Measurements from ENCODE around the gene AGAP2. TPM values are rescaled to one million over a fixed set of nuclear protein-coding genes. Genes with fewer than 3 reads are reported as not detected.

The AGAP2 gene
- total and polyA plus RNA-seq, 2 of the 13 experiments (the other 11 are each of a cell fraction or from before 2014, with no cell fraction given), result 0.38 to 0.45 TPM

DNA sequence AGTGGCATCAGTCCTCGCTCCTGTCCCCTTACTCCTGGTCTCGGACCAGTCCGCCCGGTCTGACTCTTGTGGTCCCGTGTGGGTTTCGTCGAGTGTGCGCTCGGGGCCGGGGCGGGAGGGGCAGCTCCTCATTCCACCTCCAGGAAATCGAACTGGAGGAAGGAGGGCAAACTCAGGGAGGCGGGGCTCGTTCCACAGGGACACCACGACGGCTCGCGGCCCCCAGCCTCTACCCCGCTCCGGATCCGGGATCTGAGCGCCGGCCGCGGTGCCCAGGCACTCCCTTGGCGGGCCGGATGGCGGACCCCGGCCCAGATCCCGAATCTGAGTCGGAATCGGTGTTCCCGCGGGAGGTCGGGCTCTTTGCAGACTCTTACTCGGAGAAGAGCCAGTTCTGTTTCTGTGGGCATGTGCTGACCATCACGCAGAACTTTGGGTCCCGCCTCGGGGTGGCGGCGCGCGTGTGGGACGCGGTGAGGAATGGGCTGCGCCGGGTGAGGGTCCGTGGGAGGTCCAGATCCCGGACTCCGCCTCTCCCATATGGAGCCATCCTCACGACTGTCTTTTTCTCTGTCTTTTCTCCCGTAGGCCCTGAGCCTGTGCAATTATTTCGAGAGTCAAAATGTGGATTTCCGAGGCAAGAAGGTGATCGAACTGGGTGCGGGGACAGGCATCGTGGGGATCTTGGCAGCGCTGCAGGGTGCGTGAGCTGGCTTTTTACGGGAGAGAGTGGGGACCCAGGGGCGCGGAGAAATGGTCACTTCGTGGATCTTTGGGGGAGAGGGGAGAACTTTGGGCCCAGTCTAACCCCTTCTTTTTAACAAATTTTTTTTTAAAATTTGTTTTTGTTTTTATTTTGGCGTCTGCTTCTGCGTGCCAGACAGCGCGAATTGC lies 34.1 kb upstream of the AGAP2 start, which contains the start of gene EEF1AKMT3 (continued):
- TF ChIP-seq, protein P1, sequence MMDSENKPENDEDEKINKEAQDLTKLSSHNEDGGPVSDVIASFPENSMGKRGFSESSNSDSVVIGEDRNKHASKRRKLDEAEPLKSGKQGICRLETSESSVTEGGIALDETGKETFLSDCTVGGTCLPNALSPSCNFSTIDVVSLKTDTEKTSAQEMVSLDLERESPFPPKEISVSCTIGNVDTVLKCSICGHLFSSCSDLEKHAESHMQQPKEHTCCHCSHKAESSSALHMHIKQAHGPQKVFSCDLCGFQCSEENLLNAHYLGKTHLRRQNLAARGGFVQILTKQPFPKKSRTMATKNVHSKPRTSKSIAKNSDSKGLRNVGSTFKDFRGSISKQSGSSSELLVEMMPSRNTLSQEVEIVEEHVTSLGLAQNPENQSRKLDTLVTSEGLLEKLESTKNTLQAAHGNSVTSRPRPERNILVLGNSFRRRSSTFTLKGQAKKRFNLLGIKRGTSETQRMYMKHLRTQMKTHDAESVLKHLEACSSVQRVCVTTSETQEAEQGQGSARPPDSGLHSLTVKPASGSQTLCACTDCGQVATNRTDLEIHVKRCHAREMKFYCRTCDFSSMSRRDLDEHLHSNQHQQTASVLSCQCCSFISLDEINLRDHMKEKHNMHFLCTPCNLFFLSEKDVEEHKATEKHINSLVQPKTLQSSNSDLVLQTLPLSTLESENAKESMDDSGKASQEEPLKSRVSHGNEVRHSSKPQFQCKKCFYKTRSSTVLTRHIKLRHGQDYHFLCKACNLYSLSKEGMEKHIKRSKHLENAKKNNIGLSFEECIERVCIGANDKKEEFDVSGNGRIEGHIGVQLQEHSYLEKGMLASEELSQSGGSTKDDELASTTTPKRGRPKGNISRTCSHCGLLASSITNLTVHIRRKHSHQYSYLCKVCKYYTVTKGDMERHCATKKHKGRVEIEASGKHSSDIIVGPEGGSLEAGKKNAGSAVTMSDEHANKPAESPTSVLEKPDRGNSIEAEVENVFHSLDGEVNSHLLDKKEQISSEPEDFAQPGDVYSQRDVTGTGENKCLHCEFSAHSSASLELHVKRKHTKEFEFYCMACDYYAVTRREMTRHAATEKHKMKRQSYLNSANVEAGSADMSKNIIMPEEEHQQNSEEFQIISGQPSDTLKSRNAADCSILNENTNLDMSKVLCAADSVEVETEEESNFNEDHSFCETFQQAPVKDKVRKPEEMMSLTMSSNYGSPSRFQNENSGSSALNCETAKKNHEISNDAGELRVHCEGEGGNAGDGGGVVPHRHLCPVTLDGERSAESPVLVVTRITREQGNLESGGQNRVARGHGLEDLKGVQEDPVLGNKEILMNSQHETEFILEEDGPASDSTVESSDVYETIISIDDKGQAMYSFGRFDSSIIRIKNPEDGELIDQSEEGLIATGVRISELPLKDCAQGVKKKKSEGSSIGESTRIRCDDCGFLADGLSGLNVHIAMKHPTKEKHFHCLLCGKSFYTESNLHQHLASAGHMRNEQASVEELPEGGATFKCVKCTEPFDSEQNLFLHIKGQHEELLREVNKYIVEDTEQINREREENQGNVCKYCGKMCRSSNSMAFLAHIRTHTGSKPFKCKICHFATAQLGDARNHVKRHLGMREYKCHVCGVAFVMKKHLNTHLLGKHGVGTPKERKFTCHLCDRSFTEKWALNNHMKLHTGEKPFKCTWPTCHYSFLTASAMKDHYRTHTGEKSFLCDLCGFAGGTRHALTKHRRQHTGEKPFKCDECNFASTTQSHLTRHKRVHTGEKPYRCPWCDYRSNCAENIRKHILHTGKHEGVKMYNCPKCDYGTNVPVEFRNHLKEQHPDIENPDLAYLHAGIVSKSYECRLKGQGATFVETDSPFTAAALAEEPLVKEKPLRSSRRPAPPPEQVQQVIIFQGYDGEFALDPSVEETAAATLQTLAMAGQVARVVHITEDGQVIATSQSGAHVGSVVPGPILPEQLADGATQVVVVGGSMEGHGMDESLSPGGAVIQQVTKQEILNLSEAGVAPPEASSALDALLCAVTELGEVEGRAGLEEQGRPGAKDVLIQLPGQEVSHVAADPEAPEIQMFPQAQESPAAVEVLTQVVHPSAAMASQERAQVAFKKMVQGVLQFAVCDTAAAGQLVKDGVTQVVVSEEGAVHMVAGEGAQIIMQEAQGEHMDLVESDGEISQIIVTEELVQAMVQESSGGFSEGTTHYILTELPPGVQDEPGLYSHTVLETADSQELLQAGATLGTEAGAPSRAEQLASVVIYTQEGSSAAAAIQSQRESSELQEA (CRISPR knock-in tag; IDR thresholded peaks at IDR 0.05; ENCODE audit: not compliant biosample characterization), result peak; percentile 7
- TF ChIP-seq ZNF446 (CRISPR knock-in tag; IDR thresholded peaks at IDR 0.05), result peak; percentile 76; the same call in 1 of the 2 replicates
- TF ChIP-seq ZKSCAN5 (CRISPR knock-in tag; IDR thresholded peaks at IDR 0.05), result 0 out of 2 replicates have a peak, but pooled peaks have one; percentile 18
- TF ChIP-seq, protein P2, sequence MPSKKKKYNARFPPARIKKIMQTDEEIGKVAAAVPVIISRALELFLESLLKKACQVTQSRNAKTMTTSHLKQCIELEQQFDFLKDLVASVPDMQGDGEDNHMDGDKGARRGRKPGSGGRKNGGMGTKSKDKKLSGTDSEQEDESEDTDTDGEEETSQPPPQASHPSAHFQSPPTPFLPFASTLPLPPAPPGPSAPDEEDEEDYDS (CRISPR knock-in tag; IDR thresholded peaks at IDR 0.05), result 0 out of 2 replicates have a peak, but pooled peaks have one; percentile 4
- no peak; the same call in 1 of the 2 replicates for TF ChIP-seq ZKSCAN8 (CRISPR knock-in tag; IDR thresholded peaks at IDR 0.05; ENCODE audit: borderline replicate concordance)
- TF ChIP-seq ZNF776 (CRISPR knock-in tag; IDR thresholded peaks at IDR 0.05), result 0 out of 2 replicates have a peak, but pooled peaks have one; percentile 45
- TF ChIP-seq GABPB1 (CRISPR knock-in tag; IDR thresholded peaks at IDR 0.05), result peak; percentile 44; the same call in 1 of the 2 replicates
- no peak for TF ChIP-seq IRX3 (CRISPR knock-in tag; IDR thresholded peaks at IDR 0.05; ENCODE audit: borderline replicate concordance, low read depth)
- peak; percentile 61; the same call in 1 of the 2 replicates for TF ChIP-seq SNAI1 (CRISPR knock-in tag; IDR thresholded peaks at IDR 0.05; ENCODE audit: borderline replicate concordance)
- TF ChIP-seq MED1 (CRISPR knock-in tag; IDR thresholded peaks at IDR 0.05), result peak; percentile 25; the same call in 1 of the 2 replicates
- TF ChIP-seq POLR2A (IDR thresholded peaks at IDR 0.05; ENCODE audit: insufficient read depth in 1 of 2, low read depth in 2 of 2, low read length in 2 of 2), result 0 out of 4 replicates have a peak, but pooled peaks of 1 of the 2 experiments have one; percentile 6
- TF ChIP-seq, protein P3, sequence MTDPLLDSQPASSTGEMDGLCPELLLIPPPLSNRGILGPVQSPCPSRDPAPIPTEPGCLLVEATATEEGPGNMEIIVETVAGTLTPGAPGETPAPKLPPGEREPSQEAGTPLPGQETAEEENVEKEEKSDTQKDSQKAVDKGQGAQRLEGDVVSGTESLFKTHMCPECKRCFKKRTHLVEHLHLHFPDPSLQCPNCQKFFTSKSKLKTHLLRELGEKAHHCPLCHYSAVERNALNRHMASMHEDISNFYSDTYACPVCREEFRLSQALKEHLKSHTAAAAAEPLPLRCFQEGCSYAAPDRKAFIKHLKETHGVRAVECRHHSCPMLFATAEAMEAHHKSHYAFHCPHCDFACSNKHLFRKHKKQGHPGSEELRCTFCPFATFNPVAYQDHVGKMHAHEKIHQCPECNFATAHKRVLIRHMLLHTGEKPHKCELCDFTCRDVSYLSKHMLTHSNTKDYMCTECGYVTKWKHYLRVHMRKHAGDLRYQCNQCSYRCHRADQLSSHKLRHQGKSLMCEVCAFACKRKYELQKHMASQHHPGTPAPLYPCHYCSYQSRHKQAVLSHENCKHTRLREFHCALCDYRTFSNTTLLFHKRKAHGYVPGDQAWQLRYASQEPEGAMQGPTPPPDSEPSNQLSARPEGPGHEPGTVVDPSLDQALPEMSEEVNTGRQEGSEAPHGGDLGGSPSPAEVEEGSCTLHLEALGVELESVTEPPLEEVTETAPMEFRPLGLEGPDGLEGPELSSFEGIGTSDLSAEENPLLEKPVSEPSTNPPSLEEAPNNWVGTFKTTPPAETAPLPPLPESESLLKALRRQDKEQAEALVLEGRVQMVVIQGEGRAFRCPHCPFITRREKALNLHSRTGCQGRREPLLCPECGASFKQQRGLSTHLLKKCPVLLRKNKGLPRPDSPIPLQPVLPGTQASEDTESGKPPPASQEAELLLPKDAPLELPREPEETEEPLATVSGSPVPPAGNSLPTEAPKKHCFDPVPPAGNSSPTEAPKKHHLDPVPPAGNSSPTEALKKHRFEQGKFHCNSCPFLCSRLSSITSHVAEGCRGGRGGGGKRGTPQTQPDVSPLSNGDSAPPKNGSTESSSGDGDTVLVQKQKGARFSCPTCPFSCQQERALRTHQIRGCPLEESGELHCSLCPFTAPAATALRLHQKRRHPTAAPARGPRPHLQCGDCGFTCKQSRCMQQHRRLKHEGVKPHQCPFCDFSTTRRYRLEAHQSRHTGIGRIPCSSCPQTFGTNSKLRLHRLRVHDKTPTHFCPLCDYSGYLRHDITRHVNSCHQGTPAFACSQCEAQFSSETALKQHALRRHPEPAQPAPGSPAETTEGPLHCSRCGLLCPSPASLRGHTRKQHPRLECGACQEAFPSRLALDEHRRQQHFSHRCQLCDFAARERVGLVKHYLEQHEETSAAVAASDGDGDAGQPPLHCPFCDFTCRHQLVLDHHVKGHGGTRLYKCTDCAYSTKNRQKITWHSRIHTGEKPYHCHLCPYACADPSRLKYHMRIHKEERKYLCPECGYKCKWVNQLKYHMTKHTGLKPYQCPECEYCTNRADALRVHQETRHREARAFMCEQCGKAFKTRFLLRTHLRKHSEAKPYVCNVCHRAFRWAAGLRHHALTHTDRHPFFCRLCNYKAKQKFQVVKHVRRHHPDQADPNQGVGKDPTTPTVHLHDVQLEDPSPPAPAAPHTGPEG (CRISPR knock-in tag; IDR thresholded peaks at IDR 0.05), result peak; percentile 65; the same call in 1 of the 2 replicates
- TF ChIP-seq AHR (CRISPR knock-in tag; IDR thresholded peaks at IDR 0.05), result 0 out of 2 replicates have a peak, but pooled peaks have one; percentile 8
